Measurements from ENCODE around the gene ARF1. TPM values are rescaled to one million over a fixed set of nuclear protein-coding genes. Genes with fewer than 3 reads are reported as not detected.

The ARF1 gene
- total and polyA plus RNA-seq, 2 of the 13 experiments (the other 11 are each of a cell fraction or from before 2014, with no cell fraction given) = 186 to 327 TPM

DNA sequence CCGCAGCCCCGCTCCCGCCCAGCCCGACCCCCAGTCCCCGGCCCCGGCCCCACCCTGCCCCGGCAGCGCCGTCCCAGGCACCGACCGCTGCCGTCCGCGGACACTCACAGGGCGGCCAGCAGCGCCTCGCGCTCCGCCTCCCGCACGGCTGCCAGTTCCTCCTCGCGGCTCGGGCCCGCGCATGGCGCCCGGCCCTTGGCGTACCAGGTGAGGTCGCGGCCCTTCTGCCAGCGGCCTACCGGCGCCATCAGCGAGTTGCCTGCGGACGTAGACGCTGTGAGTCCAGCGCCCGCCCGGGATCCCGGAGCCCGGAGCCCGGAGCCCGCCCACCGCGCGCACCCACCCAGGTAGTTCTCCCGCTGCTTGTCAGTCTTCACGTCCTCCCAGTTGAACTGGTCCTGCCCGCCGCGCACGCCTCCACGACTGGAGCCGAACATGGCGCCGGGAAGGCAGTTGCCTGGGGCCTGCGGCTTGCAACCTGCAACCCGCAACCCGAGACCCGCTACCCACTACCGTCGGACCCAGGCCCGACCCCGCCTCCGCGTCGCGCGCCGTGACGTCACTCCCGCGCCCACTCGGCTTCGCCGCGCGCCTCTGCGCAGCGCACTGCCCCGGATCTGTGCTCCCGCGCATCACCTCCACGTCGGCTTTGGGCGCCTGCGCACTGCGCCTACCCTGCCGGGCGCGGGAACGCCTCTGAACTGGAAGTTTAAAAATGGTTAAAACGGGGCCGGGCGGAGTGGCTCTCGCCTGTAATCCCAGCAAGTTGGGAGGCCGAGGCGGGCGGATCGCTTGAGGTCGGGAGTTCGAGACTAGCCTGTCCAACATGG lies 20.5 kb downstream of the ARF1 start, which contains the start of gene C1orf35 (continued):
- TF ChIP-seq, protein P1, sequence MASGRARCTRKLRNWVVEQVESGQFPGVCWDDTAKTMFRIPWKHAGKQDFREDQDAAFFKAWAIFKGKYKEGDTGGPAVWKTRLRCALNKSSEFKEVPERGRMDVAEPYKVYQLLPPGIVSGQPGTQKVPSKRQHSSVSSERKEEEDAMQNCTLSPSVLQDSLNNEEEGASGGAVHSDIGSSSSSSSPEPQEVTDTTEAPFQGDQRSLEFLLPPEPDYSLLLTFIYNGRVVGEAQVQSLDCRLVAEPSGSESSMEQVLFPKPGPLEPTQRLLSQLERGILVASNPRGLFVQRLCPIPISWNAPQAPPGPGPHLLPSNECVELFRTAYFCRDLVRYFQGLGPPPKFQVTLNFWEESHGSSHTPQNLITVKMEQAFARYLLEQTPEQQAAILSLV (CRISPR knock-in tag; IDR thresholded peaks at IDR 0.05; ENCODE audit: borderline replicate concordance) = peak; percentile 88; the same call in 1 of the 2 replicates
- TF ChIP-seq, protein P2, sequence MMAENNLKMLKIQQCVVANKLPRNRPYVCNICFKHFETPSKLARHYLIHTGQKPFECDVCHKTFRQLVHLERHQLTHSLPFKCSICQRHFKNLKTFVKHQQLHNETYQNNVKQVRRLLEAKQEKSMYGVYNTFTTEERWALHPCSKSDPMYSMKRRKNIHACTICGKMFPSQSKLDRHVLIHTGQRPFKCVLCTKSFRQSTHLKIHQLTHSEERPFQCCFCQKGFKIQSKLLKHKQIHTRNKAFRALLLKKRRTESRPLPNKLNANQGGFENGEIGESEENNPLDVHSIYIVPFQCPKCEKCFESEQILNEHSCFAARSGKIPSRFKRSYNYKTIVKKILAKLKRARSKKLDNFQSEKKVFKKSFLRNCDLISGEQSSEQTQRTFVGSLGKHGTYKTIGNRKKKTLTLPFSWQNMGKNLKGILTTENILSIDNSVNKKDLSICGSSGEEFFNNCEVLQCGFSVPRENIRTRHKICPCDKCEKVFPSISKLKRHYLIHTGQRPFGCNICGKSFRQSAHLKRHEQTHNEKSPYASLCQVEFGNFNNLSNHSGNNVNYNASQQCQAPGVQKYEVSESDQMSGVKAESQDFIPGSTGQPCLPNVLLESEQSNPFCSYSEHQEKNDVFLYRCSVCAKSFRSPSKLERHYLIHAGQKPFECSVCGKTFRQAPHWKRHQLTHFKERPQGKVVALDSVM (CRISPR knock-in tag; IDR thresholded peaks at IDR 0.05) = peak; percentile 25; the same call in 1 of the 2 replicates
- TF ChIP-seq CHD2 (IDR thresholded peaks at IDR 0.05; ENCODE audit: low read depth, low read length) (no peak), XBP1 (CRISPR knock-in tag; IDR thresholded peaks at IDR 0.05) (0 out of 2 replicates have a peak, but pooled peaks have one; percentile 26), TBP (CRISPR knock-in tag; IDR thresholded peaks at IDR 0.05) (no peak), PHB2 (IDR thresholded peaks at IDR 0.05; ENCODE audit: partially characterized antibody) (no peak), ZNF652 (CRISPR knock-in tag; IDR thresholded peaks at IDR 0.05; ENCODE audit: borderline replicate concordance, low read depth) (peak; percentile 67; the same call in 1 of the 2 replicates), HNRNPL (IDR thresholded peaks at IDR 0.05; ENCODE audit: low read depth, low read length) (no peak), ZNF235 (CRISPR knock-in tag; IDR thresholded peaks at IDR 0.05; ENCODE audit: borderline replicate concordance) (peak; percentile 77; the same call in 1 of the 2 replicates)
- TF ChIP-seq, protein P3, sequence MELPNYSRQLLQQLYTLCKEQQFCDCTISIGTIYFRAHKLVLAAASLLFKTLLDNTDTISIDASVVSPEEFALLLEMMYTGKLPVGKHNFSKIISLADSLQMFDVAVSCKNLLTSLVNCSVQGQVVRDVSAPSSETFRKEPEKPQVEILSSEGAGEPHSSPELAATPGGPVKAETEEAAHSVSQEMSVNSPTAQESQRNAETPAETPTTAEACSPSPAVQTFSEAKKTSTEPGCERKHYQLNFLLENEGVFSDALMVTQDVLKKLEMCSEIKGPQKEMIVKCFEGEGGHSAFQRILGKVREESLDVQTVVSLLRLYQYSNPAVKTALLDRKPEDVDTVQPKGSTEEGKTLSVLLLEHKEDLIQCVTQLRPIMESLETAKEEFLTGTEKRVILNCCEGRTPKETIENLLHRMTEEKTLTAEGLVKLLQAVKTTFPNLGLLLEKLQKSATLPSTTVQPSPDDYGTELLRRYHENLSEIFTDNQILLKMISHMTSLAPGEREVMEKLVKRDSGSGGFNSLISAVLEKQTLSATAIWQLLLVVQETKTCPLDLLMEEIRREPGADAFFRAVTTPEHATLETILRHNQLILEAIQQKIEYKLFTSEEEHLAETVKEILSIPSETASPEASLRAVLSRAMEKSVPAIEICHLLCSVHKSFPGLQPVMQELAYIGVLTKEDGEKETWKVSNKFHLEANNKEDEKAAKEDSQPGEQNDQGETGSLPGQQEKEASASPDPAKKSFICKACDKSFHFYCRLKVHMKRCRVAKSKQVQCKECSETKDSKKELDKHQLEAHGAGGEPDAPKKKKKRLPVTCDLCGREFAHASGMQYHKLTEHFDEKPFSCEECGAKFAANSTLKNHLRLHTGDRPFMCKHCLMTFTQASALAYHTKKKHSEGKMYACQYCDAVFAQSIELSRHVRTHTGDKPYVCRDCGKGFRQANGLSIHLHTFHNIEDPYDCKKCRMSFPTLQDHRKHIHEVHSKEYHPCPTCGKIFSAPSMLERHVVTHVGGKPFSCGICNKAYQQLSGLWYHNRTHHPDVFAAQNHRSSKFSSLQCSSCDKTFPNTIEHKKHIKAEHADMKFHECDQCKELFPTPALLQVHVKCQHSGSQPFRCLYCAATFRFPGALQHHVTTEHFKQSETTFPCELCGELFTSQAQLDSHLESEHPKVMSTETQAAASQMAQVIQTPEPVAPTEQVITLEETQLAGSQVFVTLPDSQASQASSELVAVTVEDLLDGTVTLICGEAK (IDR thresholded peaks at IDR 0.05) = no peak
- TF ChIP-seq, protein P3 (CRISPR knock-in tag; IDR thresholded peaks at IDR 0.05) = peak; percentile 91
- TF ChIP-seq, protein P4, sequence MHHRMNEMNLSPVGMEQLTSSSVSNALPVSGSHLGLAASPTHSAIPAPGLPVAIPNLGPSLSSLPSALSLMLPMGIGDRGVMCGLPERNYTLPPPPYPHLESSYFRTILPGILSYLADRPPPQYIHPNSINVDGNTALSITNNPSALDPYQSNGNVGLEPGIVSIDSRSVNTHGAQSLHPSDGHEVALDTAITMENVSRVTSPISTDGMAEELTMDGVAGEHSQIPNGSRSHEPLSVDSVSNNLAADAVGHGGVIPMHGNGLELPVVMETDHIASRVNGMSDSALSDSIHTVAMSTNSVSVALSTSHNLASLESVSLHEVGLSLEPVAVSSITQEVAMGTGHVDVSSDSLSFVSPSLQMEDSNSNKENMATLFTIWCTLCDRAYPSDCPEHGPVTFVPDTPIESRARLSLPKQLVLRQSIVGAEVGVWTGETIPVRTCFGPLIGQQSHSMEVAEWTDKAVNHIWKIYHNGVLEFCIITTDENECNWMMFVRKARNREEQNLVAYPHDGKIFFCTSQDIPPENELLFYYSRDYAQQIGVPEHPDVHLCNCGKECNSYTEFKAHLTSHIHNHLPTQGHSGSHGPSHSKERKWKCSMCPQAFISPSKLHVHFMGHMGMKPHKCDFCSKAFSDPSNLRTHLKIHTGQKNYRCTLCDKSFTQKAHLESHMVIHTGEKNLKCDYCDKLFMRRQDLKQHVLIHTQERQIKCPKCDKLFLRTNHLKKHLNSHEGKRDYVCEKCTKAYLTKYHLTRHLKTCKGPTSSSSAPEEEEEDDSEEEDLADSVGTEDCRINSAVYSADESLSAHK (CRISPR knock-in tag; IDR thresholded peaks at IDR 0.05; ENCODE audit: borderline replicate concordance) = no peak
